Astrocyte (in vitro differentiated cells and primary cell): ENCODE data around the gene KIZ.

Experiments
- CTCF ChIP-seq: IDR thresholded peaks from 2 replicates; pipeline ENCODE4 v1.5.1; 2011; ENCODE audit warnings: low read depth, mild to moderate bottlenecking, inconsistent platforms, low read length, moderate library complexity; ENCODE audit not compliant: insufficient read depth
- EZH2 ChIP-seq: IDR thresholded peaks from 2 replicates; pipeline ENCODE4 v1.6.1; 2012; ENCODE audit warnings: mild to moderate bottlenecking, low read length, inconsistent platforms; ENCODE audit not compliant: insufficient read depth

DNA sequence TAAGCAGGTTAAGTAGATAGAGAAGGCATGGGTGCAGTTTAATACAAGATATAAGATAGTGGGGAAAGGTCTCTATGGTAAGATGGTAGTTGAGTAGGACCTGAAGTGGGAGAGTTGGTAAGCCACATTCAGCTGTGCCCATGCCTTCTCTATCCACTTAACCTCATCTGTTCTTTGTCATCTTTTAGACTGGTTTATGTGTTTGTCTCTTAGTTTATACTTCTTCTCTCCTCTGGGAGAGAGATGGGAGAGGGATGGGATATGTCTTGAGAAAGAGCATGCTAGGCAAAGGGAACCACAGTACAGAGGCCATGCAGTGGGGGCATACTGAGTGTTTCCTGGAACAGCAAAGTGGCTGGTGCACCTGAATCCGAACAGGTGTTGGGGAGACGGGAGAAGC lies 46.7 kb downstream of the KIZ start:
- TF ChIP-seq CTCF (no peak), EZH2 (no peak)
